ENCODE data around the gene TTLL10.
"Not testable (repeated sequence)": the region's sequence is repeated elsewhere in the genome, so short reads cannot be mapped to it uniquely, and the experiment has no call there.

The TTLL10 gene

GRCh38 chr1:1141244-1141910, 32.3 kb upstream of the TTLL10 start:
- no peak for DNase-seq

DNA sequence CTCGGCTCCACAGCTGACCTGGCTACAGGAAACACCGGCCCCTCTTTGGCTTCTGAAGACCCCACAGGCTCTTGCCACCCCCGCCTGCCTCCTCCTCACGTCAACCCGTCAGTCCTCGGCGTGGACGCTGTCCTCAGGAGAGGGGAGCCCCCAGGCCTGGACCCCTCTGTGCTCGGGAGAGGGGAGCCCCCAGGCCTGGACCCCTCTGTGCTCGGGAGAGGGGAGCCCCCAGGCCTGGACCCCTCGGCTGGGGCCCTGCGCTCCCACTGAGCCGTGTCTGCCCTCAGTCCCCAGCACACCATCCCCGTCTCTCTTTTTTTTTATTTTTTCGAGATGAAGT, 31.8 kb upstream of the TTLL10 start:
- DNase-seq, result no peak

- not testable (repeated sequence) for DNase-seq
Observed at GRCh38 chr1:1142352-1142751, 31.3 kb upstream of the TTLL10 start.

DNA sequence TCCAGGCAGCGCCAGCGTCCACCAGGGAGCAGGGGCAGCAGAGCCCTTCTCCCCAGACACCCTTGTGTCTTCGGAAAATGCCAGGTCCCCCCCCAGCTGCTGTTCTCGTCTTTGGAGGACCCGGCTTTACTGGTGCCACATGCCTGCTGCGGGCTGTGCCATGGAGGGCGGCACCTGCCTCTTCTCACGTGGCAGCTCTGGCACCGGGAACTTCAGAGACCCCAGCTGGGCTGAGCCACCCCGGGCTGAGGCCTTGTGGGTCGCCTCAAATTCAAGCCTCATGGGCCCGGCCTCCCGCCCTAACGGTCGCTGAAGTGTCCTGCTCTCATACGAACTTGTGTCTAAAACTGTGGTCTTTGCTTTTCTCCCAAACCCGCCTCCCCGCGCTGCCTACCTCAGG, 30.8 kb upstream of the TTLL10 start:
- DNase-seq, result no peak

GRCh38 chr1:1143636-1144035, 30.0 kb upstream of the TTLL10 start:
- DNase-seq, result no peak

DNA sequence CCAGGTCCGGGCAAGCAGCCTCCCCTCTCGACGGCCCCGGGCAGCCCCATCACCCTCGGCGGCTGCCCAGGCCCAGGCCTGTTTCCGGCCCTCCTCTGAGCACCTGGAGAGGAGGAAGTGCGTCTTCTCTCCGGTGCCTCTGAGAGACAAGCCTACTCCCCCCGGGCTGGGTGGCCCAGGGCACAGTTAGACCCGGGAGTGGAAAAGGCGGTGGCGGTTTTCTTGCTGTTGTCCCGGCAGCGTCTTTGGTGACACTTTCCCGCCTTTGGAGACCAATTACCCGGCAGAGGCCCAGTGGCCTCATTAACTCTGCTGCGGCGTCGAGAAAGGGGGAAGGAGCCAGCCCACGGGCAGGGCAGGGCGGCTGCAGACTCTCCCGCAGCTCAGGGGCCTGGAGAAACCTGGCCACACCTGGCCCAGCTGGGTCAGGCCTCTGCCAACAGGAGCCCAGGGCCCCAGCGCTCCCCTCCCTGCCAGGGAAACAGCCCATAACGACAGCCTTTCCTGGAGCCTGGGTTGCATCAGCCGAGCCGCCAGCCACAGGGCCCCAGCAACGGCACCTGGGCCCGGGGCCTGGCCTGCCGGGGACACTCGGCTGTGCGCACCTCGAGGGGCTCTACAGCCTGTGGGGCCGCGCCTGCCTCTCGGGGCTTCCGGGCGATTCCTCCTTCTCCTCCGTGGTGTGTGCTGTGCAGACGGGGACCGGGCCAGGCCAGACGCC, 29.4 kb upstream of the TTLL10 start:
- peak; percentile 36 for DNase-seq

GRCh38 chr1:1144843-1145546, 28.7 kb upstream of the TTLL10 start:
- no peak for DNase-seq

DNA sequence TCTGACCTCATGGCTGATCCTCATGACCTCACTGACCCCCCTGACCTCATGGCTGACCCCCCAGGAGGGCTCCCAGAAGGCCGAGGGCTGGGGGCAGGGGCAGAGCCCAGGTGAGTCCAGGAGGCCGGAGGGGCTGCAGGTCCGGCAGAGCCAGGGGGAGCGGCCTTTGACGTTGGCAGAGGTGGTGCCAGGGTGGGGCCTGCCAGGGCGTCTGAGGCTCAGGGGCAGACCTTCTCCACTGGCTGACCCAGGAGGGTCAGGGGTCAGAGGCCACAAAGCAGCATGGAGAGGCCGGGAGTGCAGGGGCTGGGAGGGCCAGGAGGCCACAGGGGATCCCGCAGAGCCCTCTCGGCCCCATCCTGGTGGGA, 28.1 kb upstream of the TTLL10 start:
- no peak for DNase-seq

DNA sequence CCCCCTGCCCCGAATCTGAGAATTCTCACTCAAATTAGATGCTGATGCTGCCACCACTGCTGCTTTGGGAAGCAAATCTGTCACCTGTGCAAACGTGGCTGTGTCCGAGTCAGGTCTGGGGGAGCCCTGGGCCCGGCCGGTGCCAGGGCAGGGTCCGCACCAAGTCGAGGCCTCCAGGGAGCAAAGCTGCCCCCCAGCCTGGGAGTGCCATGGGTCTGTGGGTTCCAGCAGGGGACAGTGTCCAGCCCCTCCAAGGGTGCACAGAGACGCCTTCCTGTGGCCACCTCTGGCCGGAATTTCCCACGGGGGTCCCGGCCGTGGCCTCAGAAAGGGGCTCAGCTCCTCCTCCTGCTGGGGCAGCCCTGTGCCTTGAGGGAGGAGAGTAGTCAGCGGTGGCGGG, 27.7 kb upstream of the TTLL10 start:
- DNase-seq, result no peak

DNA sequence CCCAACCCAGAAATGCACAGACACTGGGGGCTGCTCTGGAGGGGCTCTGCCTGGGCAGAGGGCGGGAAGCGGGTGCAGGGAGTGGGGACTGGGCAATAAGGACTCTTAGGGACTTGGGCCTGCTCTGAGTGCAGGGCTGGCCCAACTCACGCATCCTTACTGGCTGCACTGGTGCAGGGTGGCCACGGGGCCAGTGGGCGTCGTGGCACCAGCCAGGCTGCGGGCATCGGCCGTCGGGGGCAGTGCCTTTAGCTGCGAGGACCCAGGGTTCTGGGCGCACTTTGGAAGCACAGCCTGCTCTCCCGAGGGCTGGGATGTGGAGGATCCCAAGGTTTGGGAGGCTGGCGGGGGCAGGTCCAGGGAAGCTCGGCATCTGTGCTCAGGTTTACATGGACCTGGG, 27.1 kb upstream of the TTLL10 start:
- DNase-seq, result no peak

- DNase-seq, result no peak
Observed at GRCh38 chr1:1148061-1148460, 25.6 kb upstream of the TTLL10 start.

- DNase-seq, result no peak
Observed at GRCh38 chr1:1148569-1148968, 25.1 kb upstream of the TTLL10 start.

GRCh38 chr1:1149416-1149815, 24.3 kb upstream of the TTLL10 start:
- no peak for DNase-seq

DNA sequence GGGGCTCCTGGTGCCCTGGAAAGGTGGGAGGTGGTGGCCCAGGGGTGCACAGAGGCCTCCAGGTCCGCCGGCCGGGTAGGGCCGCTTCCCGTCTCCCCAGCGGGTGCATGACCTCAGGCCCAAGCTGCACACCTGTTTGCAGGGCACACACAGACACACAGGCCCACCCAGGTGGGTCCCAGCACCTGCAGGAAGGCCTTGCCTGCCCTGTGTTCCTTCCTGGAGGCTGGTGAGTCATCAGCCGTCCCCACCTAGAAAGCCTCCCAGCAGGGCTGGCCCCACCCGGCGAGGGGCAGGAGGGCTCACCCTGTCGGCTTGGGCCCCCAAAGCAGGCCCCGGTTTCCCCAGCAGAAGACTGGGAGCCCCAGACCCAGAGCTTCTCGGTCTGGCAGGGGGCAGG, 23.6 kb upstream of the TTLL10 start:
- DNase-seq, result no peak

DNA sequence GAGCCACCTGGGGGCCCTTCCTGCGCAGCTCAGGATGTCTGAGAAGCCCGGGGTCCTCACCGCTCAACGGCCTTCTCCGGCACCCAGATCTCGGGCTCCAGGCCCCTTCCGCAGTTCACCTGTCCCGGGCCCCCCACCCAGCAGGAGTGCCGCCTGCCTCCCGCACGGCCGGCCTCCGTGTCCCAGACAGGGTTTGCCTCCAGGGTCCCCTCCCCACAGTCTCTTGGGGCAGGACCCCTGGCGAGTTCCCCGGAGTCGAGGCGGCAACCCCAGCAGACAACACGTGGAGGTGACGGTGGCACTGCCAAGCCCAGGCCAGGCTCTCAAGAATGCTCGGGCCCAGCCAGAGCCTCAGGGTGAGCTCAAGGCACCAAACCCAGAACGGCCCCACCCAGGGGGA, 22.4 kb upstream of the TTLL10 start:
- DNase-seq, result no peak

GRCh38 chr1:1152431-1152830, 21.2 kb upstream of the TTLL10 start:
- DNase-seq, result not testable (repeated sequence)

DNA sequence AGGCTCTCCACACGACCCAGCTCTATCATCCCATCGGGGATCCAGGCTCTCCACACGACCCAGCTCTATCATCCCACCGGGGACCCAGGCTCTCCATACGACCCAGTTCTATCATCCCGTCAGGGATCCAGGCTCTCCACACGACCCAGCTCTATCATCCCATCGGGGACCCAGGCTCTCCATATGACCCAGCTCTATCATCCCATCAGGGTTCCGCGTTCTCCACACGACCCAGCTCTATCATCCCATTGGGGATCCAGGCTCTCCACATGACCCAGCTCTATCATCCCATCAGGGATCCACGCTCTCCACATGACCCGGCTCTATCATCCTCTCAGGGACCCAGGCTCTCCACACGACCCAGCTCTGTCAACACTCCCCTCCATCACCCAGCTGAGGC, 20.5 kb upstream of the TTLL10 start:
- DNase-seq, result not testable (repeated sequence)

DNA sequence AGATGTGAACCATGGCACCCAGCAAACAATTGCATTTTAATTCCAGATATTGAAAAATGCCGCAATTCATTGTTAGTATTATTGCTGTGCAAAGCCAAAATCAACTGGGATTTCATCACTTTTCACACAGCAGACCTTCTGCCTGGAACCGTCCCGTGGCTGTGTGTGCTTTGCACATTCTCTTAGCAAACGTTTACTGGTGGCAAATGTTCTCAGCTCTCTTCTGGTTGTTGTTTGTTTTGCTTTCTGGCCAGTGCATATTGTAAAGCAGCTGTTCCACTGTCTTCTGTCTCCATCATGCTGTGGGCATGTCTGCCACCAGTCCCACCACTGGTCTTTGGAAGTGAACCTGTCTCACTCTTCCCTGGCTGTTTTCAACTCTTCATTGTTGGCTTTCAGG, 19.8 kb upstream of the TTLL10 start:
- DNase-seq, result no peak

- no peak for DNase-seq
Observed at GRCh38 chr1:1155258-1155657, 18.4 kb upstream of the TTLL10 start.

- DNase-seq, result no peak
Observed at GRCh38 chr1:1156140-1157032, 17.3 kb upstream of the TTLL10 start.

DNA sequence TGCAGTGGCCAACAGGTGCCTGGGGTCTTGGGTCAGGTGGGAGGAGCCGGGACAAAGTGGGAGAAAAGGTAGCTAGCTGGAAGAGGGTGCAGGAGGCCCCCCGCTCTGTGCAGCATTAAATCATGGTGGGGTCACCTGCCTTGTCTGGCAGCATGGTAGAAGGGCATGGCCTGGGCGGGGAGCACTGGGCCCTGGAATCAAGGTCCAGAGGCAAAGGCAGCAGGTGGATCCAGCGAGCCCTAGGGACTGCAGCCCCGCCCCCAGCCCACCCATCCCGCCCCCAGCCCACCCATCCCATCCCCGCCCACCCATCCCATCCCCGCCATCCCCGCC, 16.7 kb upstream of the TTLL10 start:
- DNase-seq, result no peak

DNA sequence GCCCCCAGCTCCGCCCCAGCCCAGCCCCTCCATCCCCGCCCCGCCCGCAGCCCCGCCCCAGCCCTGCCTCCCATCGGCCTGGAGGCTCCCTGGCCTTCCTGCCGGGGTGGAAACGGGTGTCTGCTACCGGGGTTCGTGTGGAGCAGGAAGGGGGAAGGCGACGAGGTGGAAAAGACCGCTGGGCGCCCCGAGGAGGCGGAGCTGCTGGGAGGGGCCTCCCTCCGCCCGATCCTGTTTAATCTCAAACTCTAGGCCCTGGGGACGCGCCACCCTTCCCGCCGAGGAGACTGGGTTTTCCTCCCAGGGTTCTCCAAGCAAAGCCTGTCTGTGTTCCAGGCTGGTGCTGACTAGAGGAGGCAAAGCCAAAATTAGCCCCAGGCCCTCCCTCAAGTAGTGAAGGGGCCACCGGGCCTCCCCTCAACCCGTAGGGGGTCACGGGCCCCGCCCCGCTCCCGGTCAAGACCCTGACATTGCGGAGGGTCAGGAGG, 16.2 kb upstream of the TTLL10 start:
- no peak for DNase-seq

Data from NCI-H2029 treated with DMSO at 0.1 percent for 48 hours (cell line).